ENCODE data around the gene LRRC70.

The LRRC70 gene

GRCh38 chr5:62575489-62575888, 3.1 kb upstream of the LRRC70 start:
- no peak for DNase-seq

GRCh38 chr5:62576570-62577170, 1.9 kb upstream of the LRRC70 start:
- DNase-seq, result no peak

GRCh38 chr5:62577488-62577887, 1.1 kb upstream of the LRRC70 start:
- DNase-seq, result no peak

- DNase-seq, result no peak
Measured at GRCh38 chr5:62579761-62580160, 1.1 kb downstream of the LRRC70 start.

- DNase-seq, result no peak
Measured at GRCh38 chr5:62581836-62582597, 3.4 kb downstream of the LRRC70 start.

- DNase-seq, result no peak
Measured at GRCh38 chr5:62584391-62584790, 5.8 kb downstream of the LRRC70 start.

- DNase-seq, result no peak
Measured at GRCh38 chr5:62585306-62585705, 6.7 kb downstream of the LRRC70 start.

GRCh38 chr5:62585751-62586150, 7.1 kb downstream of the LRRC70 start:
- no peak for DNase-seq

GRCh38 chr5:62587737-62588136, 9.1 kb downstream of the LRRC70 start:
- no peak for DNase-seq

GRCh38 chr5:62588668-62589067, 10.0 kb downstream of the LRRC70 start:
- no peak for DNase-seq

- DNase-seq, result no peak
Measured at GRCh38 chr5:62589504-62589903, 10.9 kb downstream of the LRRC70 start.

GRCh38 chr5:62590387-62590786, 11.8 kb downstream of the LRRC70 start:
- no peak for DNase-seq

- DNase-seq, result no peak
Measured at GRCh38 chr5:62592558-62592957, 13.9 kb downstream of the LRRC70 start.

GRCh38 chr5:62593331-62593730, 14.7 kb downstream of the LRRC70 start:
- no peak for DNase-seq

- DNase-seq, result no peak
Measured at GRCh38 chr5:62594364-62594984, 15.9 kb downstream of the LRRC70 start.

- no peak for DNase-seq
Measured at GRCh38 chr5:62596096-62596495, 17.5 kb downstream of the LRRC70 start.

- DNase-seq, result no peak
Measured at GRCh38 chr5:62596691-62597090, 18.1 kb downstream of the LRRC70 start.

GRCh38 chr5:62597314-62597713, 18.7 kb downstream of the LRRC70 start:
- no peak for DNase-seq

- no peak for DNase-seq
Measured at GRCh38 chr5:62600560-62601252, 22.1 kb downstream of the LRRC70 start.

GRCh38 chr5:62603934-62604333, 25.3 kb downstream of the LRRC70 start:
- DNase-seq, result no peak

GRCh38 chr5:62605638-62606037, 27.0 kb downstream of the LRRC70 start:
- no peak for DNase-seq

- no peak for DNase-seq
Measured at GRCh38 chr5:62606878-62607277, 28.3 kb downstream of the LRRC70 start.

GRCh38 chr5:62607615-62608014, 29.0 kb downstream of the LRRC70 start:
- DNase-seq, result no peak
